HG02642 (cell line): ENCODE measurements around the gene WSCD1.

Experiments
- ATAC-seq: cut with Tn5 transposase; IDR thresholded peaks from one replicate; pipeline ENCODE4 v1.9.1; 2021; ENCODE audit warnings: mild to moderate bottlenecking; ENCODE audit not compliant: unreplicated experiment, poor library complexity

Gene WSCD1

DNA sequence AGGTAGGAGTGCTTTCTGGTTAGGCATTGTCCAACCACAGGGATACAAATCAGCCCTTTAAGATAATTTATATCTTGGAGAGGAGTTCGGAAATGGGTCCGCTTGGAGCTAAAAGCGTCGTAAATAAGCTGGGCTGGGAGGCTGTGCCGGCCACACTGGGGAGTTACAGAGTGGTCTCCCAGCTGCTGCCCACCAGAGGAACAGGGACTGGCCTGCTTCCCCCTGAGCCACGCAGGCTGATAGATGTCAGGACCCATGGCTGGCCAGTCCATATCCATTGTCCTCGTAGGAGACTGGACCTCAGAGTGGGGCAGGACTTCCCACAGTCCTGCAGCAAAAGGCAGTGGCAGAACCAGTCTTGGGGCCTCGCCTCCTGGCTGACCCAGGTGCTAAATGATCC, 12.6 kb upstream of the WSCD1 start:
- ATAC-seq = no peak

DNA sequence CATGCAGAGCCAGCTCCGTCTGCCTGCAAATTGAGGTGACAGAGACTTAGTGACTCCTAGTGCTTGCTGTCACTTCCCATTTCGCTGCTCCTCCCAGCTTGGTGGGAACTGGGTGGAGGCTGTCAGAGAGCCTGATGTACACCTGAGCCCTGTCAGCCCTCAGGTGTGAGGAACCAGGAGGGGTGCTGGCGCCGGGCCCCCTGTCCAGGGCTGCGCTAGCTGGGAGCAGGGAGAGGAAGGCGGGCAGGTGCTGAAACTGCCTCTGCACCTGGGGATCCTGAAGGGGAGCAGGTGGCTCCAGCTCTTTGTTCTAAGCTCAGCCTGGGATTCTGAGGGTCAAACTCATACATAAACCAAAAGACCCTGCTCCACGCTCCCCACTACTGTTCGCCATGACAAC, 10.8 kb upstream of the WSCD1 start:
- ATAC-seq = no peak

DNA sequence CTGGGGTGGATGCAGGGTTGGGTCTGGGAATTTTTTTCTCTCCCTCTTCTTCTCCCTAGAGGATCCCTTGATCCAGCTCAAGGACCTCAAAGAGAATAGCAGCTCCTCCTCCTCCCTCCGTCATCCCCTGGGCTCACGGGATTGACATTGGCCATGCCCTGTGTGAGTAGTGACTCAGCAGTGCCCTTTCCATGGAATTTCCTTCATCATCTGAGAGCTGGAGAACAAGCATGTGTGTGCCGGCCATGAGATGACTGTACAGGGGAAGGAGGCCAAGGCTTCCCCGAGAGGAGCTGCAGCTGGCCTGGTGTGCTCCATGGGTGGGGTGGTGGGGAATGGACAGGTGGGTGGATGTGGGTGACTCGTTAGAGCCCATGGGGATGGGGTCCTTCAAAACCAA, 8.9 kb upstream of the WSCD1 start:
- ATAC-seq = no peak

DNA sequence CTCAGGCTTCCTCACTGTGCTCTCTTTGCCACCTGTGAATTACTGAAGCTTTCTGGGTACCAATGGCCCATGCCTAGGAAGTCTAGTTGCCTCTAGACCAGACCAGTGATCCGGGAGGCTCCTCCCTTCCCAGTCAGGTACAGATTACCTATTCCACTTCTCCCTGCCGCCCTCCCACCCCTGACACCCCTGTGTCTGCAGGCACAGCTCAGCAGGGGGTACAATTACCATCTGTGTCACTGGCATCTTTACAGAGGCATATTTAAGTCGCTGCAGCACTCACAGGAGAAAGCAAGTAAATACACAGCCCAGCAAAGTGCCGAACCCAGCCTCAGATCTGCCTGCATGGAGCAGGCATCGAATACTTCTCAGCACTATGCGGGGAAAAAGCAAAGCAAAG, 5.3 kb upstream of the WSCD1 start:
- no peak for ATAC-seq

DNA sequence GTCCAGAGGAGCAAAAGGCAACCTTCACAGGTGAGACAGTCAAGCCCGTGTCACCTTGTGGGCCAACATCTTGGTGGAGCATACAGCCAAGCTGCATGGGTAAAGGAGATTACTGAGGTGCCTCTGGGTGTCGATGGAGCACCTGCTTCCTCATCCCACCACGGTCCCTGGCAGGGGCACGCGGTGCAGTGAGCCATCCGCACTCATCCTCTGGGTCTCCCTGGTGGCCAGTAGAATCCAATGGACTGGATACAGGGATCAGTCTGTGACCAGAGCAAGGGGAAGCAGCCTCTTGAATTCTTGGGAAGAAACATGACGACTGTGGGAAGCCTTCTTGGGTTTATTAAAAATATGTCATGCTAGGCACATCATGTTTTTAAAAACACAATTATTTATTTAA, 4.8 kb upstream of the WSCD1 start:
- no peak for ATAC-seq

DNA sequence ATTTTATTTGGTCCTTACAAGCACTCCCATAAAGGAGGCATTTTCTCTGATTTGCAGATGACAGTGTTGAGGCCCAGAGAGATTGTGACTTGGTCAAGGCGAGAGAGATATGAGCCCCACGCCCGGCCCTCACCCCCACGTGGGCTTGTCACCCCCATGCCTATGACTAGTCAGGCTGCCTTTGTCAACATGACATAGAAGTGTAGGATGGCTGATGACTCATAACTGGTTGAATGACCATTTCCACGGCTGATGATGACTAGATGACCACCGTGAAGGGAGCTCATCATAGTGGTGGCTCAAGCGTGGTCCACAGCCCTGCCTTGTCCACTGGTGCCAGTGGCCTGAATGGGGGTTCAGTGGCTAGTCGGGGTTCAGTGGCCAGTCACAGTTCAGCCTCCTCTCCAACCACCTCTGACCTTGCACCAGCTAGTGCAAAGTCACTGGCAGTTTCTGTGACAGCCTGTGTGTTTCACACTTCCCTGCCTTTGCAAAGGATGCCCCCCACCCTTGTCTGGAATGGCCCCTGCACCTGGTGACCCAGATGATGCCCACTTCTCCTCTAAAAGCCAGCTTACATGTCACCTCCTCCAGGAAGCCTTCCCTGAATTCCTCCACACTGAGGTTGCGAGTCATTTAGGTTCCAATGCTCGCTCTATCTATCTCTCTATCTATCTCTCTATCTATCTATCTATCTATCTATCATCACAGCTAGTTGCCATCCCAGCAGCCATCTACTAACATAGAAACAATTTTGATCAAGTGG, 3.8 kb upstream of the WSCD1 start:
- ATAC-seq = no peak

DNA sequence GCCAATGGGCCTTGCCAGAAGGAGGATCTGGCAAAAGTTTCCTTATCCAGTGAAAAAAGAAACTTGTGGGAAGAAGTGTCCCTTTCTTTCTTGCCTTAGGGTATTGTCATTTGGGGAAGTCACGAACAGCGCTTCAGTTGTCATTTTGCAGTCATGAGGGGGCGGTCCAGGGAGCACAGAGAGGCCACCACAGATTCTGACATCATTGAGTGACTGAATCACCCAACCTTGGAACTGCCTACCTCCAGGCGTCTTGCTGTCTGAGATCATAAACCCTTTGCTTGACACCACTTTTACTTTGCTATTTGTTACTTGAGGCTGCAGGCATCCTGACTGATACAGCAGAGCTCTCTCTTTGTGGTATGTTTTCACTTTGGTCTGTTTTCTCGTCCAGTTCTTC, 3.1 kb upstream of the WSCD1 start:
- no peak for ATAC-seq

DNA sequence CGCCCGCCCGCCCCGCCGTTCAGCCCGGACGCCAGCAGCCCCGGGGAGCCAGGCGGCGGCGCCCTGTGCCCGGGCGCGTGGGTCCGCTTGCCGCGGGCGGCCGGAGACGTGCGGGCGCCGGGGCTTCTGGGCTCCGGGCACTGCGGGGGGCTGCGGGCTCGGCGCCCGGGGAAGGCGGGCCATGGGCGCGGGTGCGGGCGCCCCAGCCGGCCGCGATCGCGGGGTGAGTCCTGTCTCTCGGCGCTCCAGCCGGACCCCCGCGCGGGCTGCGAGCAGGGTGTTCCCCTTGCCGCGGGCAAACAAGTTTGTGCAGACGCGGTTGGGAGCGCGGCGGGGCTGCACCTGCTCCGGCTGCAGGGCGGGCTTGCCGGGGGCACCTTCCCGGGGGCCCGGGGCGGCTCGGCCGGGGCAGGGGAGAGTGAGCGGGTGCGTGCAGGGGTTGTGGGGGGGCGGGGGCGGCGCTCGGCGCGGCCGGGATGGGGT, 292 bp downstream of the WSCD1 start:
- no peak for ATAC-seq

DNA sequence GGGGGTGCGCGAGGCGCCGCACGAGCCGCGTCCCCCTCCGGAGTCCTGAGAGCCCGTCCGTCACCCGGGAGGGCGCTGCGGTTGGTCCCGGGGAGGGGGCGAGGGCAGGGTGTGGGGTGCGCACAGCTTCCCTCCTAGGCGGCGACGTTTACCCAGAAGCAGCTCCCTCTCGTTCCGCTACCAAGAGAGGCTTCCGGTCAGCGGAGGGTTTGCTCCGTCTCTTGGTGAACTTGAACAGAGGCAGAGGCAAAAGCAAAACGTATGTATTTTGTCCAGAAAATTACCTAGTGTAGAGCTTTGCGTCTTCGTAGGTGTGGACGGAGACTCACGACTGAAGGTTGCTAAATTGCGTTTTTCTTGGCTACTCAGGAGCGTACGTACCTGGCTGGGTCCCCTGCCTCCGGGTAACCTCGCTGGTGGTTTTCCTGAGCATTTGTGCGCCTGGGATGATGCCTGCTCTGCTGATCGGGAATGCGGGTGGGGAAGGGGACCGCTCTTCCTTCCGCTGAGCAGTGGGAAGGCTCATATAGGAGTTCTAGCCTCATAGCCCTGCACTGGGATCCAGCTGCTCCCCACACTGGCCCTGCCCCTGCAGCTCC, 833 bp downstream of the WSCD1 start:
- ATAC-seq = no peak

DNA sequence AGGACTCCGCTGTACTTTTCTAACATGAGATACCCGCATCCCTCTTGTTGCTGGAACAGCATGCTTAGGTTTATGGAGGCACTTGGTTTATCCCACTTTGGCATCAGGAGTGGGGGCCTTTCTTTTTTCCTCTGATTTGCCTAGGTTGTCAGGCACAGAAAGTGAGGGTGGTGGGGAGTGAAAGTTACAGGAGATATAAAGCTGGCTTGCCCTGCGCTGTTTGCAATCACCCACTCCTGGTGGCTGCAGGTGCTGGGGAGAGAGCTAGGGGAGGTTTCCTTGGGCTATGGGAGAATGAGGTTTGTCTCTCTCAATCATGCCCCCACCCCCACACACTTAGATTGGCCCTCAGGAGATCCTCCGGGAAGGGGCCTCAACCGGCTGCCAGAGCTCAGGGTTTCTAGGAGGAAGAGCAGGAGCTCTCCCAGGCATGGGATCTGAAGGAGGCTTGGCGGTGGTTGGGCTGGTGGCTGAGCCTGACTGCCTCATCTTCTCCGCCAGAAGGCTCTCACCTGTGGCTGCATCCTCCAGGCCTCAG, 1.4 kb downstream of the WSCD1 start:
- no peak for ATAC-seq

DNA sequence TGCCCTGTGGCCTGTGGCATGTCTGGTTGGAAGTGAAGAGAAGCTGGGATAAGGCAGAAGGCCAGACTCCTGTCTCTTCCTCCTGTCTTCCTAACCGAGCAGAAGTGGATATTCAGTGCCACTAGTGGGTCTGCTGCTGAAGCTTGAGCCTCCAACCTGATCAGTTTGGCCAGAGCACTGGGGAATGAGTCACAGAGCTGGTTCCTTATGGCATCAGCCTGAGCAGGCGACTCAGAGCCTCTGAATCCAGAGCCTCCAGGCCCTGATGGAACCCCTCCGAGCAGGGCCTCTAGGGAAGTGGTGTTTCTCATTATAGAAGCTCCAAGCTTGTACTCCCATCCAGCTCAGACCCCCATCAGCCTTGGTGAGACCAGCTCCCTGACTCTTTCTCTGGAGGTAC, 2.0 kb downstream of the WSCD1 start:
- no peak for ATAC-seq

DNA sequence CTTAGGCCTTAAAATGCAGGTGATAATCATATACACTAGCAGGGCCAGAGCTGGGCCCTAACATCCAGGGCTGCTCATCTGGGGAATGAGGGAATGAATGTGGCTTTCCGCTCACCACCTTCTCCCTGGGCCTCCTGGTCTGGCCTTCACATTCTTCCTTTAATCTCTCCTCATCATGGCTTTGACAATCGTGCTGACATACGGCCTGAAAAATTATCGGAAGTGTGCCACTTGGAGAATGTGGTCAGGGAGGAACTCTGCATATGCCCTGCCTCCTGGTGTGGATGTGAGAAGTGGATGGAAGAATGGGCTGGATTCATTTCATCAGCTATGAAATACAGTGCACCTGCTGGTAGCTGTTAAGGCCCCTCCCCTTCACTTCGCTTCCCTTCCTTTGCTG, 2.4 kb downstream of the WSCD1 start:
- ATAC-seq = no peak

DNA sequence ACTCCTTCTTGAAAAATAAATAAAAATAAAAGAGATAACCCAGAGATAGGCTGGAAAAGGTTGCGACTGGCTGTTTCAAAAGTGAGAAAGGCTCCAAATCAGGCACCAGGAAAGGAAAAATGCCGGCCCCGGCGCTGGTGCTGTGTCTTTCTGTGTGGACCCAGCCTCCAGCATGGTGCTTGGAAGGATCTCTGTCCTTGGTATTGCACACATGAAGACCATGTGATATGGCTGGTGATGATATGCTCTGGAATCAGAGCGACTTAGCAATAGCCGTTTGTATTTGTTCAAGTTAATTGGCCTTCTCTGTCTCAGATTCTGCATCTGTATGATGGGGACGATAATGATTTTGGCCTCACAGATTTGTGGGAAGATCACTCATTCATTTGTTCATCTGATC, 3.4 kb downstream of the WSCD1 start:
- no peak for ATAC-seq

DNA sequence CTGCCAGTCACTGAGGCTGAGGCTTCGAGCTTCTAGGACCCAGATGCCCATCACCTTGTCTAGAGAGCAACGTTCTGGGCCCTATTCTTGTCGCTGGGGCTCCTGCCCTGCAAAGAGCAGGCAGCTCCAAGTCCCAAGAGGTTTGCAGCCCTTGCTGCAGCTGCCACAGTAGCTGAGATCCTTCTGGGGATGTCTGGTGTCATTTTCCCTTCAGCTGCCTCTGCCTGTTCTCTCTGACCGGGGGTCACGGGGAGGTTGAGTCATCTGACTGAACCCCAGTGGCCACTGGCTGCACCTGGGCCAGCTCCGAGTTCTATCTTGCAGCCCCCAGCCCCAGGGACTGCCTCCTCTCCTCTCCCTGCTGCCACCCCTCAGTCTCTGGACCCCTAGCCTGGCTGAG, 4.9 kb downstream of the WSCD1 start:
- ATAC-seq = no peak

DNA sequence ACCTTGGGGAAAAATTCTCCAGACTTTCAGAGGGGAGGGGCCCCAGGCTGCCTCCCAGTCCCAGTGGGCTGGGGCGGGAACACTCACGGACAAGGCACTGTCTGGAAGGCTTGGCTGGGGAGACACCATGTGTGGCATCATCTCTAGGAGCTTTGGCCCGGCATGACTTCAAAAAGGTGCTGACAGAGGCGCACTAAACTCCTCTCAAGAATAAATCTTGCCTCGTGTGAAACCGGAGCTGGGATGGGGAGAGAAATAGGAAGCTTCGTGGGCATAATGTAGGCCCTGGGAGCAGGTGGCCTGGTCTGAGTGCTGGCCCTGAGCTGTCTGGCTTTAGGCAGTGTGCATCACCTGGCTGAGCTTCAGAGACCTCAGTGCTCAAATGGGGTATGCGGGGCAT, 5.7 kb downstream of the WSCD1 start:
- no peak for ATAC-seq

DNA sequence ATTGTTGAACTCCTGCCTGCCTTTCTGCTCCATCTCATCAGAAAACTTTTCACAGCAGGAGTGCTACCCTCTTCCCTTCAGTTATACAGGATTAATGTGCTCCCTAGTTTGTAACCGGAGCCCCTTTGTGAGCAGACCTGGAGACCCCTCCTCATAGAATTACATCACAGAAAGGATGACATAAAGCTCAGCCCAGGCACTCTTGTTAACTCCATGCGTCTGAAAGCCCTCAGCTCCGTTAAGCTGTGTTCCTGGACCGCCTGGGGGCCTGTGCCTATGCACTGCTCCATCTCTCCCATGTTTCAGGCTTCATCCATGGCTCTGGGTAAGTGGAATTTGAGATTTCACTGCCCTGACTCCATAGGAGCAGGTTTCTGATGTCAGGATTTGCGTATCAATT, 7.6 kb downstream of the WSCD1 start:
- ATAC-seq = no peak

DNA sequence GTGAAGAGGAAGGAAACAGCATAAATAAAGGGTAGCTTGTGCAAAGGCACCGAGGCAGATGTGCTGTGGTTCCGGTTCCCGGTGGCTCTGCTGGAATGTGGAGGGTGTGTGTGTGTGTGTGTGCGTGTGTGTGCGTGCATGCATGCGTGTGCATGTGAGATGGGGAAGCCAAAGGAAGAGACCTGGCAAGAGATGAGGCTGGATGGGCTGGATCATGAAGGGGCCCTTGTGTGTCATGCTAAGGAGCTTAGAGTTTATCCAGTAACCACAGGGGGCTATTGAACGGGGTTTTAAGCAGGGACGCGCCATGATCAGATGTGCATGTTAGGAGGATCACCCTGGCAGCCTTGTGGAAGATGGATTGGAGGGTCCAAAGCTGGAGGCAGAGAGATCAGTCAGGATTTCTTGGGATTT, 8.3 kb downstream of the WSCD1 start:
- ATAC-seq = no peak

DNA sequence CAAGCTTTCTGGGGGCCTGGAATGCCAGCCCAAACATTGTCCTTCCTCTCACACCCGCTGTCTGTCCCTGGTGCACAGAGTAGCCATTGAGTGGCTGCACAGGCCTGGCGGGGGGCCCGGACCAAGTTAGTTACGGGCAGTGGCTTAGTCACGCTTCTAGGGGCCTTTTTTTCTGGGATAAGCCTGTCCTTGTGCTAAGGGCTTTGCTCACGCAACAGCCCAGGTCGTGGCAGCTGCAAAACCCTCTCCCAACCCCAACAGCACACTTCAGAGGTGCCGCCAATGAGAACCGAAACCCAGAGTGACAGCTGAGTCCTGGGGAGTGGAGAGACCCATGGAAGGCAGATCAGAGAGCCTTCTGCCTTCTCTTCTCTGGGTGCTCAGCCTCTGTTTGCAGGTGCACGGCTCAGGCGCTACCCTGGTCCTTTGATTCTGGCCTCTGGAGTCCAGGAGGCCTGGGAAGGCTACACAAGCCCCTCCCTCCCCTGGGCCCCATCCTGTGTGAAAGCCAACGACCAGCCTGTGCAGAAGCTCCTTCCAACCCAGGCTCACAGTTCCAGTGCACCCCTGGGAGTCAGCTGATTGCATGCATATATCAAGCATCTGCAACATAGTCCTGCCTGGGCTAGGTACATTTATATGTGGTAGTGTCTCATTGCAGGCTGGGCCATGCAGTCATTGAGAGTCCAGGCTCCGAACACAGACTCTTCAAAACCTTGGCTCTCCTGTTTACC, 9.1 kb downstream of the WSCD1 start:
- ATAC-seq = no peak

DNA sequence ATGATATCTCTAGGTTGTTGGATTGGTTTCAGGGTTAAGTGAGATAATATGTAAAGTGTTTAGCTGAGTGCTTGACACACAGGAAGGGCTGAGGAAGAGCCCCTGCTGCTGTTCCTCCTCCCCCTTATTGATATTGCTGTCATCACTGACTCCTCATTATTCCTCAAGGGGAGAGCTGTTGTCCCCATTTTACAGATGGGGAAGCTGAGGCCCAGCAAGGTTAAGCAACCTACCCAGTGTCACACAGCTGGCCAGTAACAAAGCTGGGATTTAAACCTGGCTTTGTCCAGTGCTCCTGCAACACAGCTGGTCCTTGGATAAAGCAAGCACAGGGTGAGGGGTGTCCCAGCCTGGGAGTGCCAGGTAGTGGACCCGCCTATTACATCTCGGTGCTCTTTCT, 9.8 kb downstream of the WSCD1 start:
- ATAC-seq = no peak

DNA sequence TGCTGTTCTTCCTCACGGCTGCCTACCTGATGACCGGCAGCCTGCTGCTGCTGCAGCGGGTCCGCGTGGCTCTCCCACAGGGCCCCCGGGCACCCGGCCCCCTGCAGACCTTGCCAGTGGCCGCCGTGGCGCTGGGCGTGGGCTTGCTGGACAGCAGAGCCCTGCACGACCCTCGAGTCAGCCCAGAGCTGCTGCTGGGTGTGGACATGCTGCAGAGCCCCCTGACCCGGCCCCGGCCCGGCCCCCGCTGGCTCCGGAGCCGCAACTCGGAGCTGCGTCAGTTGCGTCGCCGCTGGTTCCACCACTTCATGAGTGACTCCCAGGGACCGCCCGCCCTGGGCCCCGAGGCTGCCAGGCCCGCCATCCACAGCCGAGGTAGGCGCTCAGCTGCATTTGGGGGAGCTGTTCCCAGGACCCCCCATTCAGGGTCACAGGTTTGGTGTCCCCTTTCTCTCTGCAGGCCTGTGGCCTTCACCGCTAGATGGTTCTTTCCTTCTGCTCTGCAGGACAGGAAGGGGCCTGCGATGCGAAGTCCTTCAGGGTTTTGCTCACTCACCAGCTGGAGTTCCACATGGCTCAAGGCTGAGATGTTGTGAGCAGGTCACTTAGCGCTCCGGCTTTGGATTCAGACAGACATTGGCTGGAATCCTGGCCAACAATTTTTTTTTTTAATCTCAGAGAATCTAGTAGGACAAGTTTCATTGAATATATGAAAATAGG, 10.7 kb downstream of the WSCD1 start:
- ATAC-seq = no peak

DNA sequence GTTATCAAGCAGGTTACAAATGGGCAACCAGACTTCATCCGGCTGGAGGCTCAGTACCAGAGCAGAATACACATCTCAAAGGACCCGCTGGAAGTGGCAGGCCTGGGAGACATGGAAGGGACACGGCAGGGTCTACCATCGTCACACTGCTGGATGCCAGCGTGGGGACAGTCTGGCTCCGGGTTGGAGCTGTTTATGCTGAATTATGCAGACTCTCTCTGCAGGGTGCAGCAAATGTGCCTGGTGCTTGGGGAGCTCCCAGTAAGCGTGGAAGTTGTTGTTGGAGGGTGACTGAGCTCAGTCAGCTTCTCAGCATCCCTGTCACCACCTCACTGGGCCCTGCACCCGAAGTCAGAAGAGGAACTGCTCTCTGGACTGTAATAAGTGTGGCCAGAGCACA, 12.2 kb downstream of the WSCD1 start:
- no peak for ATAC-seq
